Sigmoid colon (tissue), 4 donors: ENCODE data around the gene ATP5F1D.

Experiments
- EP300 ChIP-seq, 4 donors: sonication (generic); formaldehyde crosslinking; IDR thresholded peaks; one replicate each; pipeline ENCODE4 v1.6.1; 2017; ENCODE audit warnings: antibody characterized with exemption in 4 of 4
- POLR2A ChIP-seq, 2 donors: fragments of 450-650 bp; IDR thresholded peaks; one replicate each; pipeline ENCODE4 v1.6.1; 2016; ENCODE audit warnings: antibody characterized with exemption in 2 of 2, mild to moderate bottlenecking in 2 of 2, moderate library complexity in 2 of 2
- POLR2AphosphoS5 ChIP-seq, 4 donors: sonication (generic); formaldehyde crosslinking; IDR thresholded peaks; one replicate each; pipeline ENCODE4 v1.6.1; 2017; ENCODE audit warnings: antibody characterized with exemption in 4 of 4
- TF ChIP-seq, protein P1 (sequence below), 4 experiments: fragments of 450-650 bp in 3 of 4; fragments of 200-600 bp in 1 of 4; IDR thresholded peaks; one replicate each; pipeline ENCODE4 v1.5.1; 2016 to 2019; ENCODE audit warnings: antibody characterized with exemption in 4 of 4, mild to moderate bottlenecking in 3 of 4, moderate library complexity in 2 of 4

DNA sequence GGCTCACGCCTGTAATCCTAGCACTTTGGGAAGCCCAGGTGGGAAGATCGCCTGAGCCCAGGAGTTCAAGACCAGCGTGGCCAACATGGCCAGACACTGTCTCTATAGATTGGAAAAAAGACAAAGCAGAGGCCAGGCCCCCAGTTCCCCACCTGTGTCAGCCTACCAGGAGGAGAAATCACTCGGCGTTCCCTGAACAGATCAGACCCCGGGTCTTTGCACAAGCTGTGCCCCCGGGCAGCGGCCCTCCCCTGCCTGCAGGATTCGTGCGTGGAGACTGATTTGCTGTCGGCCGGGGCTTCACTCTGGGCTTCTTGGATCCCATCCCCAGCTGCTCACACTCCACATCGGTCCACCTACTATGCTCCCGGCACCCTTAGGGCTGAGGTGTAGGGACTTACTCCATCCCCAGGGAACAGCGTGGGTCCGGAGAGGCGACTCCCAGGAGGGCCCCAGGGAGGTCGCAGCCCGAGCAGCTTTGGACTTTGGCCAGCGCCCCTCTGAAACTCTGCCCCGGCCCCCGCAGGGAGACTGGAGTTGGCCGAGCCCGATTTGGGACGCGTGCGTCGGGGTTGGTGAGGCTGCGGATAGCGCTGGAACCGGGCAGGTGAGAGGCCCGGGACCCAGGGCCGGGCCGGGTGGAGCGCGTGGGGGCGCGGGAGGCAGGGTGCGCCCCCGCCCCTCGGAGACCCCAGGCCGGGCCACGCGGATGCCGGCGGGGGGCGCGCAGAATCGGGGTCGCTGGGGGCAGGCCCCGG is 43.6 kb downstream of the ATP5F1D start:
- TF ChIP-seq EP300 (IDR thresholded peaks at IDR 0.05) (no peak), POLR2A (IDR thresholded peaks at IDR 0.05) (no peak), POLR2AphosphoS5 (IDR thresholded peaks at IDR 0.05) (no peak)
- TF ChIP-seq, protein P1, sequence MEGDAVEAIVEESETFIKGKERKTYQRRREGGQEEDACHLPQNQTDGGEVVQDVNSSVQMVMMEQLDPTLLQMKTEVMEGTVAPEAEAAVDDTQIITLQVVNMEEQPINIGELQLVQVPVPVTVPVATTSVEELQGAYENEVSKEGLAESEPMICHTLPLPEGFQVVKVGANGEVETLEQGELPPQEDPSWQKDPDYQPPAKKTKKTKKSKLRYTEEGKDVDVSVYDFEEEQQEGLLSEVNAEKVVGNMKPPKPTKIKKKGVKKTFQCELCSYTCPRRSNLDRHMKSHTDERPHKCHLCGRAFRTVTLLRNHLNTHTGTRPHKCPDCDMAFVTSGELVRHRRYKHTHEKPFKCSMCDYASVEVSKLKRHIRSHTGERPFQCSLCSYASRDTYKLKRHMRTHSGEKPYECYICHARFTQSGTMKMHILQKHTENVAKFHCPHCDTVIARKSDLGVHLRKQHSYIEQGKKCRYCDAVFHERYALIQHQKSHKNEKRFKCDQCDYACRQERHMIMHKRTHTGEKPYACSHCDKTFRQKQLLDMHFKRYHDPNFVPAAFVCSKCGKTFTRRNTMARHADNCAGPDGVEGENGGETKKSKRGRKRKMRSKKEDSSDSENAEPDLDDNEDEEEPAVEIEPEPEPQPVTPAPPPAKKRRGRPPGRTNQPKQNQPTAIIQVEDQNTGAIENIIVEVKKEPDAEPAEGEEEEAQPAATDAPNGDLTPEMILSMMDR (IDR thresholded peaks at IDR 0.05) = no peak
